H54 (cell line): ENCODE results near the gene DOLK.

ENCODE experiments used
- DNase-seq: peaks from one replicate; pipeline ENCODE4 v3.0.0; 2011; ENCODE audit warnings: low spot score, mixed read lengths; ENCODE audit not compliant: insufficient read length
- FAIRE-seq: peaks from 3 replicates; lab custom pipeline; 2011; peaks lifted over from hg19 to GRCh38; lab: Jason Lieb, UNC
- POLR2A ChIP-seq: IDR thresholded peaks from 2 replicates; pipeline ENCODE4 v1.6.1; 2011; ENCODE audit warnings: low read depth, mild to moderate bottlenecking, low read length

The DOLK gene

GRCh38 chr9:128943832-128944620 lies 3.4 kb downstream of the DOLK start:
- FAIRE-seq (no peak), DNase-seq (no peak)
- no peak for TF ChIP-seq POLR2A

- no peak for TF ChIP-seq POLR2A
- FAIRE-seq (no peak), DNase-seq (no peak)
These were observed 6.3 kb downstream of the DOLK start for GRCh38 chr9:128940946-128941755.

- no peak for DNase-seq
- TF ChIP-seq POLR2A, result no peak
- FAIRE-seq, result no peak
These were observed 7.0 kb downstream of the DOLK start for GRCh38 chr9:128940271-128940921.

GRCh38 chr9:128937310-128938165 lies 9.9 kb downstream of the DOLK start:
- FAIRE-seq (no peak), DNase-seq (no peak)
- TF ChIP-seq POLR2A, result no peak

GRCh38 chr9:128936171-128936865 lies 11.1 kb downstream of the DOLK start:
- TF ChIP-seq POLR2A, result no peak
- DNase-seq (no peak), FAIRE-seq (no peak)

GRCh38 chr9:128933731-128934130 lies 13.7 kb downstream of the DOLK start:
- DNase-seq, result no peak
- no peak for TF ChIP-seq POLR2A
- FAIRE-seq, result no peak

GRCh38 chr9:128929560-128929959 lies 17.8 kb downstream of the DOLK start:
- FAIRE-seq, result no peak

GRCh38 chr9:128928624-128929023 lies 18.8 kb downstream of the DOLK start:
- FAIRE-seq (no peak), DNase-seq (no peak)
- no peak for TF ChIP-seq POLR2A

More at GRCh38 chr9:128929560-128929959, 17.8 kb downstream of the DOLK start:
- no peak for TF ChIP-seq POLR2A
- no peak for DNase-seq

GRCh38 chr9:128927731-128928411 lies 19.5 kb downstream of the DOLK start:
- no peak for TF ChIP-seq POLR2A
- peak; percentile 83 for DNase-seq
- FAIRE-seq, result peak; percentile 33

- DNase-seq (no peak), FAIRE-seq (no peak)
- no peak for TF ChIP-seq POLR2A
These were observed 23.9 kb downstream of the DOLK start for GRCh38 chr9:128923493-128923883.

- no peak for TF ChIP-seq POLR2A
- no peak for FAIRE-seq
- DNase-seq, result no peak
These were observed 25.3 kb downstream of the DOLK start for GRCh38 chr9:128921881-128922763.
